Breast epithelium (tissue), 3 donors: Measurements from ENCODE around the gene GIPR.

Experiments
- POLR2A ChIP-seq: fragments of 450-650 bp; IDR thresholded peaks from one replicate; pipeline ENCODE4 v1.6.1; 2016; ENCODE audit warnings: antibody characterized with exemption, mild to moderate bottlenecking, moderate library complexity
- TF ChIP-seq, protein P1 (sequence below), 3 donors: fragments of 450-650 bp; IDR thresholded peaks; one replicate each; pipeline ENCODE4 v1.5.1; 2016 to 2017; ENCODE audit warnings: antibody characterized with exemption in 3 of 3, mild to moderate bottlenecking in 3 of 3, moderate library complexity in 3 of 3

- TF ChIP-seq, protein P1, sequence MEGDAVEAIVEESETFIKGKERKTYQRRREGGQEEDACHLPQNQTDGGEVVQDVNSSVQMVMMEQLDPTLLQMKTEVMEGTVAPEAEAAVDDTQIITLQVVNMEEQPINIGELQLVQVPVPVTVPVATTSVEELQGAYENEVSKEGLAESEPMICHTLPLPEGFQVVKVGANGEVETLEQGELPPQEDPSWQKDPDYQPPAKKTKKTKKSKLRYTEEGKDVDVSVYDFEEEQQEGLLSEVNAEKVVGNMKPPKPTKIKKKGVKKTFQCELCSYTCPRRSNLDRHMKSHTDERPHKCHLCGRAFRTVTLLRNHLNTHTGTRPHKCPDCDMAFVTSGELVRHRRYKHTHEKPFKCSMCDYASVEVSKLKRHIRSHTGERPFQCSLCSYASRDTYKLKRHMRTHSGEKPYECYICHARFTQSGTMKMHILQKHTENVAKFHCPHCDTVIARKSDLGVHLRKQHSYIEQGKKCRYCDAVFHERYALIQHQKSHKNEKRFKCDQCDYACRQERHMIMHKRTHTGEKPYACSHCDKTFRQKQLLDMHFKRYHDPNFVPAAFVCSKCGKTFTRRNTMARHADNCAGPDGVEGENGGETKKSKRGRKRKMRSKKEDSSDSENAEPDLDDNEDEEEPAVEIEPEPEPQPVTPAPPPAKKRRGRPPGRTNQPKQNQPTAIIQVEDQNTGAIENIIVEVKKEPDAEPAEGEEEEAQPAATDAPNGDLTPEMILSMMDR (IDR thresholded peaks at IDR 0.05): no peak
- TF ChIP-seq POLR2A: no peak
These were observed 14.1 kb downstream of the GIPR start for GRCh38 chr19:45682117-45682516.
